WTC11 (cell line): Measurements from ENCODE around the gene MAB21L3. TPM values are rescaled to one million over a fixed set of nuclear protein-coding genes. Genes with fewer than 3 reads are reported as not detected.
A peak's percentile ranks its signal among the peaks of the same experiment; 100 is the strongest.

ENCODE experiments used
- ATAC-seq: fragments of 200-7000 bp; cut with Tn5 transposase; 2 replicates; pipeline ENCODE4 v1.10.0; 2021; ENCODE audit warnings: mild to moderate bottlenecking, moderate library complexity
- CTCF ChIA-PET: fragments of 300-600 bp; sonication (Branson Sonifier 250); formaldehyde crosslinking; loops from one replicate; lab custom pipeline; 2021; ENCODE audit warnings: antibody characterized with exemption; lab: Charles Lee
- POLR2A ChIA-PET: fragments of 350-600 bp; sonication (Branson Sonifier 250); formaldehyde crosslinking; loops from one replicate; lab custom pipeline; 2021; ENCODE audit warnings: antibody characterized with exemption; lab: Charles Lee
- DNase-seq: peaks from one replicate; pipeline ENCODE4 v3.0.0; 2021; ENCODE audit warnings: low spot score
- H3K27ac Mint-ChIP-seq: 2 replicates; pipeline ENCODE4 v1.8.0; 2021; ENCODE audit warnings: mixed read lengths
- H3K27me3 Mint-ChIP-seq: 2 replicates; pipeline ENCODE4 v1.8.0; 2021; ENCODE audit warnings: low read depth, mild to moderate bottlenecking, moderate library complexity, mixed read lengths
- H3K36me3 Mint-ChIP-seq: 2 replicates; pipeline ENCODE4 v1.8.0; 2021; ENCODE audit warnings: mixed read lengths
- H3K4me1 Mint-ChIP-seq: 2 replicates; pipeline ENCODE4 v1.8.0; 2022; ENCODE audit warnings: mixed read lengths
- H3K4me3 Mint-ChIP-seq: 2 replicates; pipeline ENCODE4 v1.8.0; 2021; ENCODE audit warnings: mild to moderate bottlenecking, moderate library complexity, mixed read lengths
- H3K9me3 Mint-ChIP-seq: 2 replicates; pipeline ENCODE4 v1.8.0; 2021; ENCODE audit warnings: mixed read lengths
- CREB1 ChIP-seq: sonication (generic); formaldehyde crosslinking; IDR thresholded peaks from 2 replicates; pipeline ENCODE4 v1.8.0; 2023; ENCODE audit warnings: mild to moderate bottlenecking, missing genetic modification reagents
- GABPB1 ChIP-seq: sonication (generic); formaldehyde crosslinking; IDR thresholded peaks from 2 replicates; pipeline ENCODE4 v1.8.1; 2023; ENCODE audit warnings: mild to moderate bottlenecking, missing genetic modification reagents
- GRHL2 ChIP-seq: fragments of 250-450 bp; sonication (Bioruptor Pico); IDR thresholded peaks from 2 replicates; pipeline ENCODE4 v1.8.0; 2022; ENCODE audit warnings: mild to moderate bottlenecking, moderate library complexity; ENCODE audit not compliant: insufficient replicate concordance, severe bottlenecking
- NFATC4 ChIP-seq: fragments of 250-450 bp; sonication (Bioruptor Pico); IDR thresholded peaks from 2 replicates; pipeline ENCODE4 v1.9.0; 2021; ENCODE audit warnings: mild to moderate bottlenecking
- NFE2L1 ChIP-seq: sonication (generic); formaldehyde crosslinking; IDR thresholded peaks from 2 replicates; pipeline ENCODE4 v1.8.1; 2023; ENCODE audit warnings: missing genetic modification reagents
- NR2C2 ChIP-seq: sonication (generic); formaldehyde crosslinking; IDR thresholded peaks from 2 replicates; pipeline ENCODE4 v1.8.0; 2022; ENCODE audit warnings: mild to moderate bottlenecking, missing genetic modification reagents
- SP1 ChIP-seq: sonication (generic); formaldehyde crosslinking; conservative IDR thresholded peaks from 2 replicates; pipeline ENCODE4 v1.8.1; 2022; ENCODE audit warnings: missing genetic modification reagents
- ZNF138 ChIP-seq: sonication (generic); formaldehyde crosslinking; conservative IDR thresholded peaks from 2 replicates; pipeline ENCODE4 v1.8.1; 2022; ENCODE audit warnings: mild to moderate bottlenecking, moderate library complexity, missing genetic modification reagents
- ZNF219 ChIP-seq: sonication (generic); formaldehyde crosslinking; IDR thresholded peaks from 2 replicates; pipeline ENCODE4 v1.8.0; 2023; ENCODE audit warnings: missing genetic modification reagents, mild to moderate bottlenecking, borderline replicate concordance
- total RNA-seq: library from RNA; stranded (reverse); gene quantifications from 3 replicates; pipeline ENCODE4 v1.2.3, GENCODE V29; 2021
- TF ChIP-seq, protein P1 (sequence below): sonication (generic); formaldehyde crosslinking; IDR thresholded peaks from 2 replicates; pipeline ENCODE4 v1.8.1; 2023; ENCODE audit warnings: mild to moderate bottlenecking, missing genetic modification reagents
- TF ChIP-seq, protein P2 (sequence below): fragments of 250-450 bp; sonication (Bioruptor Pico); IDR thresholded peaks from 2 replicates; pipeline ENCODE4 v1.9.0; 2021; ENCODE audit warnings: moderate library complexity, mild to moderate bottlenecking, inconsistent platforms, borderline replicate concordance
- TF ChIP-seq, protein P3 (sequence below): sonication (generic); formaldehyde crosslinking; IDR thresholded peaks from 2 replicates; pipeline ENCODE4 v1.8.0; 2023; ENCODE audit warnings: missing genetic modification reagents
- TF ChIP-seq, protein P4 (sequence below): sonication (generic); formaldehyde crosslinking; IDR thresholded peaks from 2 replicates; pipeline ENCODE4 v1.8.0; 2022; ENCODE audit warnings: missing genetic modification reagents

Gene MAB21L3
- total RNA-seq, 1 experiment from 2014 or later, result not detected

DNA sequence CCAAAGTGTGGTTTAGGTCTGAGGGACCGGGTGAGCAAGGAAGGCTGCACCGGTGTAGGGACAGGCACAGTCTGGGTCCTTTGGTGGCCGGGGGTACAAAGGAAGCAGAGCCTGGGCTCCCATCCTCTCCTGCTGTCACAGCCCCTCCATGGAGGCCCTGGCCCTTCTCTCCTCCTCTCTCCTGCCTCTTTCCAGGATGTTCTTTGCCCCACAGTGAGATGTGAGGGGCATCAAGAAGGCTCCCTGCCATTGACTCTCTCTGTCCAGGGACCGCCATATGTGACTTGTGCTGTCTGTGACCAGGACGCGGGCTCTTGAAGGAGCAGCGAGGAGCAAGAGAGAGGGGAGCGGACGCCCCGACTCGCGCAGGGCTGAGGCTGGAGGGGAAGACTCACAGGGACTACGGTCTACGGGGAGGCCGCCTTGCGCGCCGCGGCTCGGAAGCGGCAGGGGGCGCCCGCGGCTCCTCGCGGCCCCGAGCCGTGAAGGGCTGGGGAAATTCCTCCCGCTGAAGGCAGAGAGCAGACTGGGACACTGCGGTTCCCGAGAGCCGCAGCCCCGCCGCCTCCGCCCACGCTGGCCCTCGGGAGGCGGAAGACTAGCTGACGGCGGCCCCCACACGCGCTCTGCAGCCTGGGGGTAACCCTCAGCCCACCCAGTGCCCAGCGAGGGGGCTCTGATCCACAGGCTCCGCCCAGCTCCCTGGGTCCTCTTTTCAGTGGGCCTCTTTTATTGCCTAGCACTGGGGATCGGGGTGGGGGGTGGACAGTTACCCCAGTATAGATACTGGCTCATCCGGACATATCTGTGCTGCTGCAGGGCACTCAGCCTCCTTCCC lies 40.8 kb downstream of the MAB21L3 start (continued):
- TF ChIP-seq, protein P1, sequence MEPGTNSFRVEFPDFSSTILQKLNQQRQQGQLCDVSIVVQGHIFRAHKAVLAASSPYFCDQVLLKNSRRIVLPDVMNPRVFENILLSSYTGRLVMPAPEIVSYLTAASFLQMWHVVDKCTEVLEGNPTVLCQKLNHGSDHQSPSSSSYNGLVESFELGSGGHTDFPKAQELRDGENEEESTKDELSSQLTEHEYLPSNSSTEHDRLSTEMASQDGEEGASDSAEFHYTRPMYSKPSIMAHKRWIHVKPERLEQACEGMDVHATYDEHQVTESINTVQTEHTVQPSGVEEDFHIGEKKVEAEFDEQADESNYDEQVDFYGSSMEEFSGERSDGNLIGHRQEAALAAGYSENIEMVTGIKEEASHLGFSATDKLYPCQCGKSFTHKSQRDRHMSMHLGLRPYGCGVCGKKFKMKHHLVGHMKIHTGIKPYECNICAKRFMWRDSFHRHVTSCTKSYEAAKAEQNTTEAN (CRISPR knock-in tag), result no peak
- no peak for TF ChIP-seq NFATC4

DNA sequence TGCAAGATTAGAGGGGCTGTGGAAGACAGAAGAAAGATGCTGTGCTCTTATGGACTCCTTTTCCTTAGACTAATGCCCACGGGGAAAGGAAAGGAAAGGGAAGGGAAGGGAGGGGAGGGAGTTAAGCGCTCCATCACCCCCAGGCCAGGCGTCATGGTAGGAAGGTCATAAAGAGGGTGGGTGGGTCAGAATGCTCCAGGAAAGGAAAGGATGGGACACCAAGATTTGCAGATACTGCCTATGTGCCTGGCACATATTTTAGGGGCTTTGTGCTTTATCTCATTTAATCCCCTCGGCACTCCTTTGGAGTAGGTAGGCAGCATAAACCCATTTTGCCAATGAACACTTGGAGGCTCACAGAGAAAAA lies 41.4 kb downstream of the MAB21L3 start:
- ATAC-seq (no peak), DNase-seq (no peak)
- H3K4me3 Mint-ChIP-seq, result peak overlapping the region; percentile 50
- no peak overlapping the region for H3K27ac Mint-ChIP-seq
- H3K4me1 Mint-ChIP-seq, result peaks cover 8% of the 10 kb centered on the region
- H3K9me3 Mint-ChIP-seq, result no peaks in the 10 kb centered on the region
- H3K27me3 Mint-ChIP-seq, result peaks cover 20% of the 10 kb centered on the region
- CTCF ChIA-PET, result interaction anchor here (0.6 to 3.3 kb wide), 7 partner anchors 12 to 341 kb away, joined by 3 to 14 read pairs (median 3); no protein-coding TSS in a partner anchor
- POLR2A ChIA-PET, result no interaction called here
- TF ChIP-seq, protein P2, sequence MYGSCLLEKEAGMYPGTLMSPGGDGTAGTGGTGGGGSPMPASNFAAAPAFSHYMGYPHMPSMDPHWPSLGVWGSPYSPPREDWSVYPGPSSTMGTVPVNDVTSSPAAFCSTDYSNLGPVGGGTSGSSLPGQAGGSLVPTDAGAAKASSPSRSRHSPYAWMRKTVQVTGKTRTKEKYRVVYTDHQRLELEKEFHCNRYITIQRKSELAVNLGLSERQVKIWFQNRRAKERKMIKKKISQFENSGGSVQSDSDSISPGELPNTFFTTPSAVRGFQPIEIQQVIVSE, result no peak
- TF ChIP-seq NR2C2 (CRISPR knock-in tag) (no peak), ZNF138 (CRISPR knock-in tag) (no peak), GRHL2 (CRISPR knock-in tag) (no peak), CREB1 (CRISPR knock-in tag) (no peak), NFE2L1 (CRISPR knock-in tag) (no peak)
- TF ChIP-seq, protein P1 (CRISPR knock-in tag), result no peak
- TF ChIP-seq, protein P3, sequence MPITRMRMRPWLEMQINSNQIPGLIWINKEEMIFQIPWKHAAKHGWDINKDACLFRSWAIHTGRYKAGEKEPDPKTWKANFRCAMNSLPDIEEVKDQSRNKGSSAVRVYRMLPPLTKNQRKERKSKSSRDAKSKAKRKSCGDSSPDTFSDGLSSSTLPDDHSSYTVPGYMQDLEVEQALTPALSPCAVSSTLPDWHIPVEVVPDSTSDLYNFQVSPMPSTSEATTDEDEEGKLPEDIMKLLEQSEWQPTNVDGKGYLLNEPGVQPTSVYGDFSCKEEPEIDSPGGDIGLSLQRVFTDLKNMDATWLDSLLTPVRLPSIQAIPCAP (CRISPR knock-in tag), result no peak
- H3K36me3 Mint-ChIP-seq, result no peaks in the 10 kb centered on the region

DNA sequence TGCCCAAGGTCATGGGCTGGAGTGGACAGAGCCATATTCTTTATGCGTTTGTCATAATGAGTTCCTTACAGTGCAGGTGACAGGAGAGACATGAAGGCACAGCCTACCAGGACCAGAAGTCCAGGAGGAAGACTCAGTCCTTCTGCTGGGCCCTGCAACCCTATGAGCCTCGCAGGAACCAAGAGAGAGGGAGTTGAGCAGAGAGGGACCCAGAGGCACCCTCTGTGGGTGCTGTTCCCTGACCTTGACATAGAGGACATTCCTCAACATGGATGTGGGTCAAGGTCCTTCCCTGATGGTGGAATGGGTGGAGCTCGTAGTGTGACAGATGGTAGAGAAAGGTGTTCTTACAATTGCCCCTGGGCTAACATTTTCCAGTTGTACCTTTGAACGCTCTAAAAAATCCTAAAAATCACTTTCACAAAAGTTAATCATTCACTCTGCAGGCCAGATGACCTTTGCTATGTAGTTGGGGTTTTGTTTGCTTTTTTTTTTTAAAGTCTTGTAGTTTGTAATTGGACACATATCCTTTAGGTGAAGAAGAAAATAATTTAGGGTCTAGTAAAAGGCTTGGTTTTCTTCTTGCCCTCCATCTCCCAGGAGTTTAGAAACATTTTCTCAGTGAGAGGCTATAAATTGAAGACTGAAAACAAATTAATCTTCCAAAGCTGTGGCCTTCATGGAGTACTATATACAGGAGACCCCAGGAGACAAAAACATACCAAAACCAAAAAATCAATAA lies 41.9 kb downstream of the MAB21L3 start:
- no peak overlapping the region for H3K27ac Mint-ChIP-seq

More for the DNA sequence above, 41.9 kb downstream of the MAB21L3 start:
- no peak for ATAC-seq
- Mint-ChIP-seq H3K9me3 (no peaks in the 10 kb centered on the region), H3K36me3 (no peaks in the 10 kb centered on the region), H3K4me3 (no peak overlapping the region), H3K4me1 (peaks cover 6% of the 10 kb centered on the region), H3K27me3 (peaks cover 20% of the 10 kb centered on the region)
- ChIA-PET POLR2A (no interaction called here), CTCF (interaction anchor here (1.2 to 3.3 kb wide), 3 partner anchors 14 to 346 kb away, joined by 4 to 14 read pairs (median 12); no protein-coding TSS in a partner anchor)
- TF ChIP-seq SP1 (no peak), GABPB1 (CRISPR knock-in tag) (peak; percentile 56), ZNF219 (no peak)
- TF ChIP-seq, protein P4, sequence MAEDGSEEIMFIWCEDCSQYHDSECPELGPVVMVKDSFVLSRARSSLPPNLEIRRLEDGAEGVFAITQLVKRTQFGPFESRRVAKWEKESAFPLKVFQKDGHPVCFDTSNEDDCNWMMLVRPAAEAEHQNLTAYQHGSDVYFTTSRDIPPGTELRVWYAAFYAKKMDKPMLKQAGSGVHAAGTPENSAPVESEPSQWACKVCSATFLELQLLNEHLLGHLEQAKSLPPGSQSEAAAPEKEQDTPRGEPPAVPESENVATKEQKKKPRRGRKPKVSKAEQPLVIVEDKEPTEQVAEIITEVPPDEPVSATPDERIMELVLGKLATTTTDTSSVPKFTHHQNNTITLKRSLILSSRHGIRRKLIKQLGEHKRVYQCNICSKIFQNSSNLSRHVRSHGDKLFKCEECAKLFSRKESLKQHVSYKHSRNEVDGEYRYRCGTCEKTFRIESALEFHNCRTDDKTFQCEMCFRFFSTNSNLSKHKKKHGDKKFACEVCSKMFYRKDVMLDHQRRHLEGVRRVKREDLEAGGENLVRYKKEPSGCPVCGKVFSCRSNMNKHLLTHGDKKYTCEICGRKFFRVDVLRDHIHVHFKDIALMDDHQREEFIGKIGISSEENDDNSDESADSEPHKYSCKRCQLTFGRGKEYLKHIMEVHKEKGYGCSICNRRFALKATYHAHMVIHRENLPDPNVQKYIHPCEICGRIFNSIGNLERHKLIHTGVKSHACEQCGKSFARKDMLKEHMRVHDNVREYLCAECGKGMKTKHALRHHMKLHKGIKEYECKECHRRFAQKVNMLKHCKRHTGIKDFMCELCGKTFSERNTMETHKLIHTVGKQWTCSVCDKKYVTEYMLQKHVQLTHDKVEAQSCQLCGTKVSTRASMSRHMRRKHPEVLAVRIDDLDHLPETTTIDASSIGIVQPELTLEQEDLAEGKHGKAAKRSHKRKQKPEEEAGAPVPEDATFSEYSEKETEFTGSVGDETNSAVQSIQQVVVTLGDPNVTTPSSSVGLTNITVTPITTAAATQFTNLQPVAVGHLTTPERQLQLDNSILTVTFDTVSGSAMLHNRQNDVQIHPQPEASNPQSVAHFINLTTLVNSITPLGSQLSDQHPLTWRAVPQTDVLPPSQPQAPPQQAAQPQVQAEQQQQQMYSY (CRISPR knock-in tag), result no peak
- no peak for DNase-seq
